Activated CD8-positive, alpha-beta T cell treated with anti-CD3 and anti-CD28 coated beads, Interleukin-2, amount 10 ng/mL, durations not matched to agents 7 days and 5 days (primary cell): ENCODE data around the gene CTXN2. TPM values are rescaled to one million over a fixed set of nuclear protein-coding genes. Genes with fewer than 3 reads are reported as not detected.
A peak's percentile ranks its signal among the peaks of the same experiment; 100 is the strongest.

Source experiments
- ATAC-seq: fragments of 150-1000 bp; cut with Tn5 transposase; one replicate; pipeline ENCODE4 v1.10.0; 2021; ENCODE audit warnings: moderate library complexity
- CTCF ChIA-PET: fragments of 350-600 bp; sonication (Branson Sonifier 250); formaldehyde crosslinking; loops from one replicate; lab custom pipeline; 2021; ENCODE audit warnings: antibody characterized with exemption; lab: Charles Lee
- POLR2A ChIA-PET: fragments of 350-600 bp; sonication (Branson Sonifier 250); formaldehyde crosslinking; loops from one replicate; lab custom pipeline; 2021; ENCODE audit warnings: antibody characterized with exemption; lab: Charles Lee
- DNase-seq: peaks from one replicate; pipeline ENCODE4 v3.0.0-alpha.2; 2020
- H3K27ac Mint-ChIP-seq: one replicate; pipeline ENCODE4 v1.8.0; 2021; ENCODE audit warnings: mild to moderate bottlenecking, mixed read lengths
- H3K27me3 Mint-ChIP-seq: one replicate; pipeline ENCODE4 v1.8.0; 2021; ENCODE audit warnings: low read depth, mixed read lengths
- H3K36me3 Mint-ChIP-seq: one replicate; pipeline ENCODE4 v1.8.0; 2021; ENCODE audit warnings: low read depth, mixed read lengths
- H3K4me1 Mint-ChIP-seq: one replicate; pipeline ENCODE4 v1.8.0; 2021; ENCODE audit warnings: low read depth, mixed read lengths
- H3K4me3 Mint-ChIP-seq: one replicate; pipeline ENCODE4 v1.8.0; 2021; ENCODE audit warnings: mild to moderate bottlenecking, mixed read lengths
- H3K9me3 Mint-ChIP-seq: one replicate; pipeline ENCODE4 v1.8.0; 2022; ENCODE audit warnings: mixed read lengths; ENCODE audit not compliant: insufficient read depth
- total RNA-seq, 2 experiments: library from RNA; stranded (reverse); gene quantifications; one replicate each; pipeline ENCODE4 v1.2.3, GENCODE V29; 2021

The CTXN2 gene
- total RNA-seq, 2 experiments from 2014 or later = not detected

GRCh38 chr15:48177383-48177765 lies 14.1 kb upstream of the CTXN2 start:
- Mint-ChIP-seq H3K27me3 (peaks cover 8% of the 10 kb centered on the region), H3K27ac (peak overlapping the region; percentile 86), H3K4me1 (peaks cover 24% of the 10 kb centered on the region), H3K4me3 (peak overlapping the region; percentile 92), H3K36me3 (peaks cover 17% of the 10 kb centered on the region), H3K9me3 (peaks cover 4% of the 10 kb centered on the region)
- ATAC-seq (peak; percentile 68), DNase-seq (no peak)
- POLR2A ChIA-PET = interaction anchor here (0.6 to 1.8 kb wide), 5 partner anchors 18 to 770 kb away, joined by 3 to 13 read pairs (median 3); no protein-coding TSS in a partner anchor
- CTCF ChIA-PET = interaction anchor here (0.9 to 1.2 kb wide), 2 partner anchors 11 to 16 kb away, joined by 3 read pairs; no protein-coding TSS in a partner anchor

GRCh38 chr15:48177766-48178647 lies 13.5 kb upstream of the CTXN2 start, which contains the start of gene MYEF2:
TSS of gene MYEF2 (minus strand) at chr15:48178295. CDS start at chr15:48178237, 58 bp downstream.
- Mint-ChIP-seq H3K4me1 (peaks cover 24% of the 10 kb centered on the region), H3K36me3 (peaks cover 15% of the 10 kb centered on the region), H3K4me3 (peak within 1 kb of the TSS; percentile 92), H3K9me3 (no peaks in the 10 kb centered on the region), H3K27ac (peak within 1 kb of the TSS; percentile 86), H3K27me3 (peaks cover 13% of the 10 kb centered on the region)
- peak; percentile 90 for ATAC-seq
- POLR2A ChIA-PET = interaction anchor here (0.6 to 1.8 kb wide), 3 partner anchors 18 to 154 kb away, joined by 3 to 13 read pairs (median 5); no protein-coding TSS in a partner anchor
- CTCF ChIA-PET = interaction anchor here (0.9 to 1.2 kb wide), 2 partner anchors 10 to 17 kb away, joined by 3 read pairs; no protein-coding TSS in a partner anchor
- peak; percentile 86 for DNase-seq

GRCh38 chr15:48178648-48178931 lies 12.9 kb upstream of the CTXN2 start:
- Mint-ChIP-seq H3K27ac (no peak overlapping the region), H3K4me1 (peaks cover 24% of the 10 kb centered on the region)
- CTCF ChIA-PET = no interaction called here

GRCh38 chr15:48182749-48183148 lies 8.7 kb upstream of the CTXN2 start:
- ChIA-PET POLR2A (no interaction called here), CTCF (no interaction called here)
- Mint-ChIP-seq H3K4me1 (no peaks in the 10 kb centered on the region), H3K36me3 (no peaks in the 10 kb centered on the region), H3K4me3 (no peak overlapping the region), H3K27ac (no peak overlapping the region), H3K27me3 (peaks cover 21% of the 10 kb centered on the region), H3K9me3 (no peaks in the 10 kb centered on the region)
- DNase-seq (no peak), ATAC-seq (no peak)

More at GRCh38 chr15:48178648-48178931, 12.9 kb upstream of the CTXN2 start:
- H3K4me3 Mint-ChIP-seq = peak overlapping the region; percentile 56
- ATAC-seq (no peak), DNase-seq (no peak)
- POLR2A ChIA-PET = interaction anchor here (1.8 kb wide), 1 partner anchor 154 kb away, joined by 13 read pairs; no protein-coding TSS in a partner anchor
- H3K36me3 Mint-ChIP-seq = peaks cover 15% of the 10 kb centered on the region
- H3K9me3 Mint-ChIP-seq = no peaks in the 10 kb centered on the region
- peaks cover 16% of the 10 kb centered on the region for H3K27me3 Mint-ChIP-seq

GRCh38 chr15:48185529-48185928 lies 5.9 kb upstream of the CTXN2 start:
- Mint-ChIP-seq H3K36me3 (no peaks in the 10 kb centered on the region), H3K4me1 (no peaks in the 10 kb centered on the region), H3K9me3 (no peaks in the 10 kb centered on the region), H3K27me3 (peaks cover 21% of the 10 kb centered on the region), H3K4me3 (no peak overlapping the region), H3K27ac (no peak overlapping the region)
- ATAC-seq = no peak
- no peak for DNase-seq
- POLR2A ChIA-PET = no interaction called here
- CTCF ChIA-PET = no interaction called here

GRCh38 chr15:48186271-48186670 lies 5.2 kb upstream of the CTXN2 start:
- POLR2A ChIA-PET = no interaction called here
- no peak overlapping the region for H3K27ac Mint-ChIP-seq
- H3K4me1 Mint-ChIP-seq = peaks cover under 1% of the 10 kb centered on the region
- H3K36me3 Mint-ChIP-seq = no peaks in the 10 kb centered on the region
- peaks cover 25% of the 10 kb centered on the region for H3K27me3 Mint-ChIP-seq
- no peaks in the 10 kb centered on the region for H3K9me3 Mint-ChIP-seq
- no peak overlapping the region for H3K4me3 Mint-ChIP-seq
- DNase-seq (no peak), ATAC-seq (no peak)
- CTCF ChIA-PET = no interaction called here

- POLR2A ChIA-PET = no interaction called here
- H3K9me3 Mint-ChIP-seq = no peaks in the 10 kb centered on the region
- H3K4me1 Mint-ChIP-seq = peaks cover 4% of the 10 kb centered on the region
- ATAC-seq (no peak), DNase-seq (peak; percentile 72)
- CTCF ChIA-PET = no interaction called here
- H3K27ac Mint-ChIP-seq = no peak overlapping the region
- no peaks in the 10 kb centered on the region for H3K36me3 Mint-ChIP-seq
- H3K27me3 Mint-ChIP-seq = peaks cover 23% of the 10 kb centered on the region
- H3K4me3 Mint-ChIP-seq = no peak overlapping the region
Observed at GRCh38 chr15:48190932-48191573, 412 bp upstream of the CTXN2 start.

GRCh38 chr15:48202068-48202467 lies 10.6 kb downstream of the CTXN2 start:
- Mint-ChIP-seq H3K9me3 (no peaks in the 10 kb centered on the region), H3K36me3 (no peaks in the 10 kb centered on the region), H3K4me3 (no peak overlapping the region), H3K4me1 (no peaks in the 10 kb centered on the region), H3K27ac (no peak overlapping the region), H3K27me3 (peaks cover 18% of the 10 kb centered on the region)
- DNase-seq = no peak
- no peak for ATAC-seq
- ChIA-PET POLR2A (no interaction called here), CTCF (no interaction called here)

- H3K27ac Mint-ChIP-seq = no peak within 1 kb of the TSS
- H3K4me3 Mint-ChIP-seq = no peak within 1 kb of the TSS
- CTCF ChIA-PET = interaction anchor here (0.9 kb wide), 1 partner anchor 79 kb away, joined by 3 read pairs; no protein-coding TSS in a partner anchor
- no peaks in the 10 kb centered on the region for H3K9me3 Mint-ChIP-seq
- no peak for DNase-seq
- H3K36me3 Mint-ChIP-seq = no peaks in the 10 kb centered on the region
- no peaks in the 10 kb centered on the region for H3K4me1 Mint-ChIP-seq
- POLR2A ChIA-PET = no interaction called here
- H3K27me3 Mint-ChIP-seq = peaks cover 7% of the 10 kb centered on the region
- no peak for ATAC-seq
Observed at GRCh38 chr15:48205981-48206380, 14.5 kb downstream of the CTXN2 start, which contains the start of gene SLC12A1. TSS of gene SLC12A1 (plus strand) at chr15:48206302. CDS start at chr15:48207720, 1,418 bp downstream.

- ChIA-PET CTCF (no interaction called here), POLR2A (no interaction called here)
- H3K9me3 Mint-ChIP-seq = no peaks in the 10 kb centered on the region
- H3K27ac Mint-ChIP-seq = no peak overlapping the region
- no peaks in the 10 kb centered on the region for H3K36me3 Mint-ChIP-seq
- no peak for ATAC-seq
- no peak overlapping the region for H3K4me3 Mint-ChIP-seq
- no peaks in the 10 kb centered on the region for H3K4me1 Mint-ChIP-seq
- no peak for DNase-seq
- H3K27me3 Mint-ChIP-seq = peaks cover 8% of the 10 kb centered on the region
Observed at GRCh38 chr15:48221261-48221660, 29.8 kb downstream of the CTXN2 start.

- H3K36me3 Mint-ChIP-seq = no peaks in the 10 kb centered on the region
- no peak overlapping the region for H3K4me3 Mint-ChIP-seq
- H3K27me3 Mint-ChIP-seq = peaks cover 8% of the 10 kb centered on the region
- no peak for ATAC-seq
- POLR2A ChIA-PET = no interaction called here
- no peaks in the 10 kb centered on the region for H3K4me1 Mint-ChIP-seq
- no peaks in the 10 kb centered on the region for H3K9me3 Mint-ChIP-seq
- CTCF ChIA-PET = no interaction called here
- DNase-seq = no peak
- no peak overlapping the region for H3K27ac Mint-ChIP-seq
Observed at GRCh38 chr15:48221885-48222284, 30.4 kb downstream of the CTXN2 start.

- Mint-ChIP-seq H3K36me3 (no peaks in the 10 kb centered on the region), H3K4me3 (no peak overlapping the region), H3K9me3 (no peaks in the 10 kb centered on the region), H3K27ac (no peak overlapping the region), H3K4me1 (no peaks in the 10 kb centered on the region), H3K27me3 (peaks cover 8% of the 10 kb centered on the region)
- ChIA-PET CTCF (no interaction called here), POLR2A (no interaction called here)
- DNase-seq = no peak
- ATAC-seq = no peak
Observed at GRCh38 chr15:48222627-48223026, 31.2 kb downstream of the CTXN2 start.
